ENCODE measurements around the gene RAB11FIP4.
A peak's percentile ranks its signal among the peaks of the same experiment; 100 is the strongest.

RAB11FIP4 gene

DNA sequence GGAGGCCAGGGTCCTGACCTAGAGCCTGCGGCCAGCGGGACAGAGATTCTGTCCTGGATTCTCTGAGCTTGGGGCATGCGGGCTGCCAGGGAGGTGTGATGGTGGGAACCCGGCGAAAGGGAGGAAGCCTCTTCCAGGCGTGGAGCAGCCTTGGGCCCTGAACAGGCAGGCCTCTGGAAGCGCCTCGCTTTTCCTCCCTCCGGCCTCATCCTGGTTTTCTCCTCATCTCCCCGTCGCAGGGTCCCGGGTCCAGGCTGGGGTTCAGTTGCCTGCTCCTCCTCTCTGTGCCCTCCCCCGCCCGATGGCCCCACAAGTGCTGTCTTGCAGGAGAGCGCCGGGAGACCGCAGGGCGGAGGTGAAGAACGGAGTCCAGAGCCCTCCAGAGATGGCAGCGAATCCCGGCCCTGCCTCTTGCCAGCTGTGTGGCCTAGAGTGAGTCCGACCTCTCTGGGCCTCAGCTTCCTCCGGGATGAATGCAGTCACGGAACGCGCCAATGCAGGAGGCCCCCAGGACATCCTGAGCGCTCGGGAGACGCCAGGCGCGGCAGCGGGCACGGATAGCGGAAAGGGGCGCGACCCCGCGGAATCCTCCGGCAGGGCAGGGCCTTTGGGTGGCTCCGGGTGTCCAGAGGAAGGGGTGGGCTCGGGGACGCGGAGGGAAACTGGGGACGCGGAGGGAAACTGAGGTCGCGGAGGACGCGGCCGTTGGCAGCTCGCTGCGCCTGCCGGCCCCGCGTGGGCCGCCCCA, 553 bp upstream of the RAB11FIP4 start:
- no peak for TF ChIP-seq CTCF (IDR thresholded peaks at IDR 0.05; ENCODE audit: extremely low read depth, insufficient read depth, missing control alignments)
- in situ Hi-C loops (cut with MboI; ENCODE audit: low pct_unique_long_range_greater_than_20kb, low sequenced_read_pairs, unreplicated experiment), result no loop called here
- peak; percentile 22 for DNase-seq (ENCODE audit: low spot score)

- DNase-seq (ENCODE audit: low spot score), result peak; percentile 36
- in situ Hi-C loops (cut with MboI; ENCODE audit: low pct_unique_long_range_greater_than_20kb, low sequenced_read_pairs, unreplicated experiment), result no loop called here
- no peak for TF ChIP-seq CTCF (IDR thresholded peaks at IDR 0.05; ENCODE audit: extremely low read depth, insufficient read depth, missing control alignments)
Observed at GRCh38 chr17:31392002-31392855, 754 bp downstream of the RAB11FIP4 start.

- in situ Hi-C loops (cut with MboI; ENCODE audit: low pct_unique_long_range_greater_than_20kb, low sequenced_read_pairs, unreplicated experiment), result no loop called here
- peak; percentile 12 for DNase-seq (ENCODE audit: low spot score)
Observed at GRCh38 chr17:31392856-31393748, 1.6 kb downstream of the RAB11FIP4 start.

DNA sequence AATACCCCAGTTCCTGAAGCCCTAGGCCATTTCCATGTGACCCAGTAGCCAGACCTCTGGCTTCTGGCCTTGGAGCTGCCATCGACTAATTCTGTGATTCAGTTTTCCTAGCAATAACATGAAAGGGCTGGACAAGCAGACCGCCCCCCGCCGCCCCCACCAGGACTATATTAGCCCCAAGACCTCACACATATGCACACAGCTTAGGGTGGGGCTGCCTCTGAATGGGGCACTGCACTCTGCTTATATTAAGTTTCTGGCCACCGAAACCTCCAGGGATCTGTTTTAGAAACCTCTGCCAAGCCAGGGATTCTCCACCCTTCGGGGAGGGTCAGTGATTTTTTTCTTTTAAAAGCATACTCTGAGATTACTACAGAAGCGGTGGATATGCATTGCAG, 2.3 kb downstream of the RAB11FIP4 start:
- peak; percentile 10 for DNase-seq (ENCODE audit: low spot score)
- in situ Hi-C loops (cut with MboI; ENCODE audit: low pct_unique_long_range_greater_than_20kb, low sequenced_read_pairs, unreplicated experiment), result no loop called here
- TF ChIP-seq CTCF (IDR thresholded peaks at IDR 0.05; ENCODE audit: extremely low read depth, insufficient read depth, missing control alignments), result no peak

More at GRCh38 chr17:31392856-31393748, 1.6 kb downstream of the RAB11FIP4 start:
- no peak for TF ChIP-seq CTCF (IDR thresholded peaks at IDR 0.05; ENCODE audit: extremely low read depth, insufficient read depth, missing control alignments)

GRCh38 chr17:31394544-31394943, 3.1 kb downstream of the RAB11FIP4 start:
- TF ChIP-seq CTCF (IDR thresholded peaks at IDR 0.05; ENCODE audit: extremely low read depth, insufficient read depth, missing control alignments), result no peak
- in situ Hi-C loops (cut with MboI; ENCODE audit: low pct_unique_long_range_greater_than_20kb, low sequenced_read_pairs, unreplicated experiment), result no loop called here
- peak; percentile 67 for DNase-seq (ENCODE audit: low spot score)
